Neural progenitor cell (in vitro differentiated cells): ENCODE results near the gene NAP1L5. TPM values are rescaled to one million over a fixed set of nuclear protein-coding genes. Genes with fewer than 3 reads are reported as not detected.

Experiments
- DNase-seq: peaks from one replicate; pipeline ENCODE4 v3.0.0-alpha.2; 2016; ENCODE audit warnings: low spot score
- H2AFZ ChIP-seq: fragments of 200-600 bp; sonication (generic); replicated peaks from 2 replicates; pipeline ENCODE4 v1.6.1; 2016; ENCODE audit warnings: antibody characterized with exemption
- H3F3A ChIP-seq: fragments of 200-600 bp; sonication (generic); 2 replicates; pipeline ENCODE4 v1.6.1; 2016; ENCODE audit warnings: antibody characterized with exemption, low read depth
- H3K27ac ChIP-seq: fragments of 200-600 bp; sonication (generic); 2 replicates; pipeline ENCODE4 v1.5.1; 2016; ENCODE audit warnings: mild to moderate bottlenecking
- H3K27me3 ChIP-seq: fragments of 200-600 bp; sonication (generic); 2 replicates; pipeline ENCODE4 v1.6.1; 2016; ENCODE audit warnings: mild to moderate bottlenecking, moderate library complexity
- H3K36me3 ChIP-seq: fragments of 200-600 bp; sonication (generic); 2 replicates; pipeline ENCODE4 v1.5.1; 2016
- H3K4me1 ChIP-seq: fragments of 200-600 bp; sonication (generic); 2 replicates; pipeline ENCODE4 v1.6.1; 2016; ENCODE audit warnings: mixed run types
- H3K4me2 ChIP-seq: fragments of 200-600 bp; sonication (generic); 2 replicates; pipeline ENCODE4 v1.6.1; 2016
- H3K4me3 ChIP-seq: fragments of 200-600 bp; sonication (generic); 2 replicates; pipeline ENCODE4 v1.5.1; 2016
- H3K79me2 ChIP-seq: fragments of 200-600 bp; sonication (generic); 2 replicates; pipeline ENCODE4 v1.6.1; 2016; ENCODE audit warnings: low read depth
- H3K9ac ChIP-seq: fragments of 200-600 bp; sonication (generic); 2 replicates; pipeline ENCODE4 v1.6.1; 2016
- H3K9me3 ChIP-seq: fragments of 200-600 bp; sonication (generic); 2 replicates; pipeline ENCODE4 v1.5.1; 2016; ENCODE audit warnings: low read depth
- H4K20me1 ChIP-seq: fragments of 200-600 bp; sonication (generic); 2 replicates; pipeline ENCODE4 v1.6.1; 2016; ENCODE audit warnings: low read depth
- H3K27ac Mint-ChIP-seq: 3 replicates; pipeline ENCODE4 v1.8.0; 2021; ENCODE audit warnings: mixed read lengths
- H3K27me3 Mint-ChIP-seq: 2 replicates; pipeline ENCODE4 v1.8.0; 2022; ENCODE audit warnings: low read depth, mild to moderate bottlenecking, inconsistent platforms, moderate library complexity, mixed read lengths; ENCODE audit not compliant: insufficient read depth
- H3K36me3 Mint-ChIP-seq: 3 replicates; pipeline ENCODE4 v1.8.0; 2021; ENCODE audit warnings: mixed read lengths
- H3K4me1 Mint-ChIP-seq: 3 replicates; pipeline ENCODE4 v1.8.0; 2021; ENCODE audit warnings: mixed read lengths
- H3K4me3 Mint-ChIP-seq: 3 replicates; pipeline ENCODE4 v1.8.0; 2021; ENCODE audit warnings: mild to moderate bottlenecking, moderate library complexity, mixed read lengths
- H3K9me3 Mint-ChIP-seq: 3 replicates; pipeline ENCODE4 v1.8.0; 2020; ENCODE audit warnings: mixed read lengths
- EZH2 ChIP-seq: fragments of 200-600 bp; sonication (generic); IDR thresholded peaks from 2 replicates; pipeline ENCODE4 v1.6.1; 2017; ENCODE audit warnings: antibody characterized with exemption, mild to moderate bottlenecking, moderate library complexity
- EZH2phosphoT487 ChIP-seq: fragments of 200-600 bp; sonication (generic); IDR thresholded peaks from 2 replicates; pipeline ENCODE4 v1.6.1; 2017; ENCODE audit warnings: antibody characterized with exemption
- total RNA-seq: library from RNA; depleted of rRNA; stranded (reverse); fragments of >200 nt; gene quantifications from 2 replicates; pipeline ENCODE4 v1.2.3, GENCODE V29; 2015; ENCODE audit warnings: low replicate concordance
- TF ChIP-seq, protein P1 (sequence below): fragments of 200-600 bp; sonication (generic); IDR thresholded peaks from 2 replicates; pipeline ENCODE4 v1.5.1; 2017; ENCODE audit warnings: antibody characterized with exemption, mild to moderate bottlenecking

Gene NAP1L5
- total RNA-seq, 1 donor from 2014 or later, result 6.9 TPM

DNA sequence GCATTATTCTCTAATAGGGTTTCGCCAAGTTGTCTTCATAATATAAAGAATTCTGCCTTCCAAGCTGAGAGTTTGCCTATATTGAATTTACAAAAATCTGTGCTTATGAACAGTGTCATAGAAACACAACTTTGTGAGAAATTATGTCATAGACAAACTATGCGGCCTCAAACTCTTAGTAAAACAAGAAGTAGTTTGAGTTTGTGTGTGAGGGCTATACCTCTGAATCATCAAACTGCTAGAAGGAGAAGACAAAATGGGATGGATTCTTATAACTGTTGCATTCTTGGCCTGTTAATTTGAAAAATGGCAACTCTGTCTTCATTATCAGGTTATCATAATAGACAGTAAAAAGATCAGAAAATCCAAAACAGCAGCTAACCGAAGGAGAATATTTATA, 46.1 kb upstream of the NAP1L5 start:
- H3K4me1 ChIP-seq, result no peaks in the 10 kb centered on the region
- no peak overlapping the region for H3K9ac ChIP-seq
- no peaks in the 10 kb centered on the region for H4K20me1 ChIP-seq
- no peaks in the 10 kb centered on the region for H3K27me3 Mint-ChIP-seq
- no peak overlapping the region for H3K4me2 ChIP-seq
- H3K27me3 ChIP-seq, result no peaks in the 10 kb centered on the region
- no peak overlapping the region for H3K27ac ChIP-seq
- peaks cover 5% of the 10 kb centered on the region for H3K36me3 ChIP-seq
- no peak overlapping the region for H3K4me3 Mint-ChIP-seq
- H3K4me3 ChIP-seq, result no peak overlapping the region
- peaks cover under 1% of the 10 kb centered on the region for H3F3A ChIP-seq
- no peaks in the 10 kb centered on the region for H3K79me2 ChIP-seq
- H3K9me3 ChIP-seq, result no peaks in the 10 kb centered on the region
- H3K36me3 Mint-ChIP-seq, result peaks cover 33% of the 10 kb centered on the region
- no peak overlapping the region for H2AFZ ChIP-seq
- no peak for DNase-seq
- H3K4me1 Mint-ChIP-seq, result no peaks in the 10 kb centered on the region
- no peaks in the 10 kb centered on the region for H3K9me3 Mint-ChIP-seq
- no peak overlapping the region for H3K27ac Mint-ChIP-seq
- TF ChIP-seq, protein P1, sequence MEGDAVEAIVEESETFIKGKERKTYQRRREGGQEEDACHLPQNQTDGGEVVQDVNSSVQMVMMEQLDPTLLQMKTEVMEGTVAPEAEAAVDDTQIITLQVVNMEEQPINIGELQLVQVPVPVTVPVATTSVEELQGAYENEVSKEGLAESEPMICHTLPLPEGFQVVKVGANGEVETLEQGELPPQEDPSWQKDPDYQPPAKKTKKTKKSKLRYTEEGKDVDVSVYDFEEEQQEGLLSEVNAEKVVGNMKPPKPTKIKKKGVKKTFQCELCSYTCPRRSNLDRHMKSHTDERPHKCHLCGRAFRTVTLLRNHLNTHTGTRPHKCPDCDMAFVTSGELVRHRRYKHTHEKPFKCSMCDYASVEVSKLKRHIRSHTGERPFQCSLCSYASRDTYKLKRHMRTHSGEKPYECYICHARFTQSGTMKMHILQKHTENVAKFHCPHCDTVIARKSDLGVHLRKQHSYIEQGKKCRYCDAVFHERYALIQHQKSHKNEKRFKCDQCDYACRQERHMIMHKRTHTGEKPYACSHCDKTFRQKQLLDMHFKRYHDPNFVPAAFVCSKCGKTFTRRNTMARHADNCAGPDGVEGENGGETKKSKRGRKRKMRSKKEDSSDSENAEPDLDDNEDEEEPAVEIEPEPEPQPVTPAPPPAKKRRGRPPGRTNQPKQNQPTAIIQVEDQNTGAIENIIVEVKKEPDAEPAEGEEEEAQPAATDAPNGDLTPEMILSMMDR, result no peak
- TF ChIP-seq EZH2 (no peak), EZH2phosphoT487 (no peak)

DNA sequence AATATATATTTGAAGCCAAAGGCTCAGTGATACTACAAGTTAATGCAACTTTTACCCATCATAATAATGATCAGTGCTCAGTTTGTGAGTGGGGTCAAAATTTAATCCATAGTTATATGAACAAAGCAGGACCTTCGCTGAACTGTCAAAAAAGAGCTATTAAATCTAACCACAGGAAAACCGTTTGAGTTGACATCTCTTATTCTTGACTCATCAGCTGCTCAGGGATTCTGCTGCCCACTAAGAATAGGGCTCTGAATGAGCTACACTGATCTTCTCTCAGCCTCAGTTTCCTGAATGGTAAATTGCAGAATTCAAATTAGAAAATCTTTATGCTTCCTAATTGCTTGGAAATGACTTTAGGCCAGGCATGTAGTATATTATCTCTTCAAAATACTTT, 44.9 kb upstream of the NAP1L5 start:
- peaks cover 32% of the 10 kb centered on the region for H3K36me3 Mint-ChIP-seq
- H3K27ac ChIP-seq, result no peak overlapping the region
- H3K36me3 ChIP-seq, result no peaks in the 10 kb centered on the region
- no peak overlapping the region for H3K4me3 Mint-ChIP-seq
- no peak overlapping the region for H3K9ac ChIP-seq
- peaks cover 6% of the 10 kb centered on the region for H3K4me1 ChIP-seq
- H3K9me3 ChIP-seq, result no peaks in the 10 kb centered on the region
- TF ChIP-seq EZH2 (no peak), EZH2phosphoT487 (no peak)
- TF ChIP-seq, protein P1, result no peak
- DNase-seq, result no peak
- H3K4me2 ChIP-seq, result no peak overlapping the region
- H3K4me1 Mint-ChIP-seq, result peaks cover 5% of the 10 kb centered on the region
- no peak overlapping the region for H2AFZ ChIP-seq
- peaks cover 12% of the 10 kb centered on the region for H3F3A ChIP-seq
- H3K4me3 ChIP-seq, result no peak overlapping the region
- H3K27ac Mint-ChIP-seq, result no peak overlapping the region
- no peaks in the 10 kb centered on the region for H3K27me3 ChIP-seq
- no peaks in the 10 kb centered on the region for H3K79me2 ChIP-seq
- H3K9me3 Mint-ChIP-seq, result no peaks in the 10 kb centered on the region
- no peaks in the 10 kb centered on the region for H3K27me3 Mint-ChIP-seq
- H4K20me1 ChIP-seq, result peaks cover 4% of the 10 kb centered on the region

DNA sequence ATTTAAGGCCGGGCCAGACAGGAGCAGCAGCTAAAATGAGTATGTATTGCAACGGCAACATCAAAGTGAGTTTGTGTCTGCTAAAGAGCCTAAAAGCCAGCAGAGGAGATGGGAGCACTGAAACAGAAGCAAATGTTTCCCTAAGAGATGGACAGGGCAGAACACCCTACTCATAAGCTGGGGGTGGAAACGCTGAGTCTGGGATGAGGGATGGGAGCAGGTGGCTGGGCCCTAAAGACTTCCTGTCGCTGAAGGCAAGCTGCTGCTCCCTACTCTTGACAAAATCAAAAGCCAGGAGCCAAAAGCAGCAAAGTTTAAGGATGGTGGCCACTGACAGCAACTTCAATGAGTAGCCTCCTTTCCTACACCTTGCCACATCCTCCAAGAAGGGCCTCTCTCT, 40.6 kb upstream of the NAP1L5 start:
- Histone ChIP-seq H3K9ac (no peak overlapping the region), H3K4me2 (peak overlapping the region; percentile 53), H3K79me2 (no peaks in the 10 kb centered on the region), H3K4me1 (peaks cover 16% of the 10 kb centered on the region), H4K20me1 (peaks cover 11% of the 10 kb centered on the region), H3F3A (peaks cover 14% of the 10 kb centered on the region), H2AFZ (no peak overlapping the region), H3K27me3 (no peaks in the 10 kb centered on the region), H3K27ac (peak overlapping the region; percentile 58), H3K36me3 (no peaks in the 10 kb centered on the region), H3K4me3 (no peak overlapping the region), H3K9me3 (no peaks in the 10 kb centered on the region)
- H3K4me3 Mint-ChIP-seq, result no peak overlapping the region
- no peaks in the 10 kb centered on the region for H3K9me3 Mint-ChIP-seq
- no peaks in the 10 kb centered on the region for H3K27me3 Mint-ChIP-seq
- H3K36me3 Mint-ChIP-seq, result peaks cover 10% of the 10 kb centered on the region
- DNase-seq, result no peak
- TF ChIP-seq, protein P1, result no peak
- TF ChIP-seq EZH2, result no peak
- no peak for TF ChIP-seq EZH2phosphoT487
- H3K27ac Mint-ChIP-seq, result no peak overlapping the region
- peaks cover 11% of the 10 kb centered on the region for H3K4me1 Mint-ChIP-seq
